SK-N-SH (cell line): ENCODE results near the gene ZNF550. TPM values are rescaled to one million over a fixed set of nuclear protein-coding genes. Genes with fewer than 3 reads are reported as not detected.
A peak's percentile ranks its signal among the peaks of the same experiment; 100 is the strongest.

Experiments used
- CTCF ChIA-PET: fragments of 300-600, 350-600 bp; formaldehyde crosslinking; extraction: SDS; loops from one replicate; lab custom pipeline; 2021; lab: Yijun Ruan, JAX
- POLR2A ChIA-PET: fragments of 350-600 bp; sonication (Branson Sonifier 250); formaldehyde crosslinking; extraction: SDS; loops from one replicate; lab custom pipeline; 2020; ENCODE audit warnings: antibody characterized with exemption, inconsistent platforms; lab: Yijun Ruan, JAX
- DNase-seq: peaks from one replicate; pipeline ENCODE4 v3.0.0; 2012
- H2AFZ ChIP-seq: fragments of 200-600 bp; sonication (generic); 2 replicates; pipeline ENCODE4 v1.8.1; 2016; ENCODE audit warnings: antibody characterized with exemption, mild to moderate bottlenecking, low read depth
- H3F3A ChIP-seq: fragments of 200-600 bp; sonication (generic); replicated peaks from 2 replicates; pipeline ENCODE3; 2016; ENCODE audit warnings: antibody characterized with exemption, mild to moderate bottlenecking; ENCODE audit not compliant: insufficient read depth
- H3K27ac ChIP-seq, 2 experiments: fragments of 200-500 bp in 1 of 2; fragments of 200-600 bp in 1 of 2; sonication (Bioruptor generic) in 1 of 2; sonication (generic), shearing (Covaris generic) in 1 of 2; 2 replicates each; pipeline versions ENCODE4 v1.5.1 to v1.6.1; 2014 to 2016; ENCODE audit warnings: low read depth in 2 of 2, inconsistent platforms in 1 of 2, low read length in 1 of 2, mild to moderate bottlenecking in 1 of 2, mixed read lengths in 1 of 2
- H3K27me3 ChIP-seq: fragments of 200-600 bp; sonication (generic), shearing (Covaris generic); 2 replicates; pipeline ENCODE4 v1.6.1; 2016; ENCODE audit warnings: mixed run types; ENCODE audit not compliant: insufficient read depth
- H3K36me3 ChIP-seq, 2 experiments: fragments of 200-500 bp in 1 of 2; fragments of 200-600 bp in 1 of 2; sonication (Bioruptor generic) in 1 of 2; sonication (generic) in 1 of 2; replicated peaks in 1 of 2; 2 replicates each; pipeline versions ENCODE3 to v1.5.1; 2014 to 2016; ENCODE audit warnings: low read length in 1 of 2, mild to moderate bottlenecking in 1 of 2; ENCODE audit not compliant: insufficient read depth in 2 of 2, control insufficient read depth in 1 of 2
- H3K4me1 ChIP-seq, 2 experiments: fragments of 200-500 bp in 1 of 2; fragments of 200-600 bp in 1 of 2; sonication (Bioruptor generic) in 1 of 2; sonication (generic), shearing (Covaris generic) in 1 of 2; 2 replicates each; pipeline versions ENCODE4 v1.5.1 to v1.6.1; 2014 to 2016; ENCODE audit warnings: low read depth in 1 of 2, low read length in 1 of 2, mixed run types in 1 of 2; ENCODE audit not compliant: insufficient read depth in 2 of 2, control insufficient read depth in 1 of 2
- H3K4me2 ChIP-seq: fragments of 200-600 bp; sonication (generic), shearing (Covaris generic); 2 replicates; pipeline ENCODE4 v1.6.1; 2017; ENCODE audit warnings: mixed run types
- H3K4me3 ChIP-seq, 2 experiments: fragments of 200-500 bp in 1 of 2; fragments of 200-600 bp in 1 of 2; sonication (Bioruptor generic) in 1 of 2; sonication (generic), shearing (Covaris generic) in 1 of 2; 2 replicates each; pipeline versions ENCODE4 v1.5.1 to v1.8.1; 2014 to 2016; ENCODE audit warnings: low read depth in 2 of 2, inconsistent platforms in 1 of 2, low read length in 1 of 2, mild to moderate bottlenecking in 1 of 2, mixed read lengths in 1 of 2, moderate library complexity in 1 of 2
- H3K79me2 ChIP-seq: fragments of 200-600 bp; sonication (generic); 2 replicates; pipeline ENCODE4 v1.8.1; 2017; ENCODE audit warnings: mild to moderate bottlenecking; ENCODE audit not compliant: insufficient read depth
- H3K9ac ChIP-seq: fragments of 200-600 bp; sonication (generic); 2 replicates; pipeline ENCODE4 v1.6.1; 2017; ENCODE audit warnings: mixed run types
- H3K9me2 ChIP-seq: fragments of 200-600 bp; sonication (generic); 2 replicates; pipeline ENCODE4 v1.6.1; 2017; ENCODE audit warnings: mixed run types
- H3K9me3 ChIP-seq: fragments of 200-600 bp; sonication (generic); 2 replicates; pipeline ENCODE4 v1.6.1; 2017; ENCODE audit warnings: mixed run types, mild to moderate bottlenecking, moderate library complexity
- H4K20me1 ChIP-seq: fragments of 200-600 bp; sonication (generic); 2 replicates; pipeline ENCODE4 v1.6.1; 2017; ENCODE audit warnings: mild to moderate bottlenecking, mixed run types; ENCODE audit not compliant: insufficient read depth
- ELF1 ChIP-seq: IDR thresholded peaks from 2 replicates; pipeline ENCODE4 v1.4.0; 2012
- FOSL2 ChIP-seq: IDR thresholded peaks from 2 replicates; pipeline ENCODE4 v1.4.0; 2012; ENCODE audit warnings: low read depth, mild to moderate bottlenecking, moderate library complexity, borderline replicate concordance
- FOXJ3 ChIP-seq: sonication (generic); formaldehyde crosslinking; IDR thresholded peaks from 2 replicates; pipeline ENCODE4 v1.5.1; 2020; ENCODE audit warnings: mild to moderate bottlenecking, missing genetic modification reagents
- MAX ChIP-seq: IDR thresholded peaks from 2 replicates; pipeline ENCODE4 v1.4.0; 2012; ENCODE audit warnings: low read depth
- MEF2A ChIP-seq: IDR thresholded peaks from 2 replicates; pipeline ENCODE4 v1.4.0; 2012; ENCODE audit warnings: low read depth, borderline replicate concordance
- NRF1 ChIP-seq: IDR thresholded peaks from 2 replicates; pipeline ENCODE4 v1.6.1; 2012; ENCODE audit warnings: low read depth, mild to moderate bottlenecking, low read length
- PBX3 ChIP-seq: IDR thresholded peaks from 2 replicates; pipeline ENCODE4; 2012
- RAD21 ChIP-seq: IDR thresholded peaks from 2 replicates; pipeline ENCODE4 v1.6.1; 2012; ENCODE audit warnings: mild to moderate bottlenecking, low read length
- RCOR1 ChIP-seq: fragments of 150-350 bp; IDR thresholded peaks from 2 replicates; pipeline ENCODE4 v1.6.1; 2017; ENCODE audit warnings: antibody characterized with exemption, low read length
- RXRA ChIP-seq: IDR thresholded peaks from 2 replicates; pipeline ENCODE4 v1.4.0; 2012; ENCODE audit warnings: low read depth, mild to moderate bottlenecking, borderline replicate concordance
- SIN3A ChIP-seq: IDR thresholded peaks from 2 replicates; pipeline ENCODE4 v1.6.1; 2012; ENCODE audit warnings: low read depth, mild to moderate bottlenecking, low read length, moderate library complexity, borderline replicate concordance
- SMC3 ChIP-seq: IDR thresholded peaks from 2 replicates; pipeline ENCODE4 v1.6.1; 2012; ENCODE audit warnings: low read depth, low read length, improper control_type of control experiment
- TAF1 ChIP-seq: IDR thresholded peaks from 2 replicates; pipeline ENCODE4 v1.6.1; 2012; ENCODE audit warnings: low read depth, mild to moderate bottlenecking, low read length, moderate library complexity, borderline replicate concordance
- TCF12 ChIP-seq: IDR thresholded peaks from 2 replicates; pipeline ENCODE4 v1.4.0; 2012
- WGBS: methylation state at CpG from one replicate; pipeline ENCODE4 v1.1.6; 2017; ENCODE audit warnings: low lambda C conversion rate; 5-methylcytosine and 5-hydroxymethylcytosine counted together
- polyA plus RNA-seq, 3 experiments: library from polyadenylated mRNA; depleted of rRNA; stranded (reverse); fragments of >200 nt; gene quantifications; 2 replicates each; pipeline ENCODE4 v1.2.3, GENCODE V29; 2012

The ZNF550 gene
- polyA plus RNA-seq, 1 of the 3 experiments (the other 2 are of a cell fraction) = 5.7 TPM

GRCh38 chr19:57558525-57558924, 1.1 kb downstream of the ZNF550 start:
- Histone ChIP-seq H3K36me3 (peaks cover 20 to 29% of the 10 kb centered on the region in 2 experiments), H3K4me1 (peaks cover 0 to 8% of the 10 kb centered on the region in 2 experiments; a peak in 2 of 4 replicates), H3K27me3 (no peaks in the 10 kb centered on the region), H3K27ac (no peak overlapping the region; a peak in 1 of 4 replicates), H3K9me2 (no peaks in the 10 kb centered on the region), H3K4me3 (peak overlapping the region; percentile 97), H3K9me3 (peaks cover 7% of the 10 kb centered on the region; the same call in 1 of the 2 replicates), H3K4me2 (peak overlapping the region; percentile 88), H3K79me2 (peaks cover 33% of the 10 kb centered on the region), H3F3A (no peaks in the 10 kb centered on the region), H3K9ac (peak overlapping the region; percentile 75), H4K20me1 (no peaks in the 10 kb centered on the region), H2AFZ (no peak overlapping the region)
- POLR2A ChIA-PET = no interaction called here
- WGBS = 50% methylated on average over 6 of the region's 6 CpGs
- peak; percentile 29 for DNase-seq
- CTCF ChIA-PET = no interaction called here
- TF ChIP-seq TCF12 (no peak), FOXJ3 (CRISPR knock-in tag) (no peak), PBX3 (no peak), TAF1 (no peak), RAD21 (no peak), ELF1 (no peak), RXRA (no peak), MAX (no peak), SMC3 (no peak)

- CTCF ChIA-PET = no interaction called here
- Histone ChIP-seq H3K36me3 (peaks cover 24 to 38% of the 10 kb centered on the region in 2 experiments), H2AFZ (no peak overlapping the region)
- TF ChIP-seq SIN3A = no peak
- TF ChIP-seq FOSL2 = no peak
- no peak for TF ChIP-seq RCOR1
- no peak for TF ChIP-seq TAF1
- TF ChIP-seq TCF12 = no peak
- TF ChIP-seq PBX3 = no peak
- TF ChIP-seq MEF2A = no peak
- TF ChIP-seq NRF1 = no peak
- TF ChIP-seq, all 33 proteins: peak for 0
- Histone ChIP-seq H3K4me3 (peak overlapping the region in 1 of 2 experiments; percentile 97; a peak in 1 of 4 replicates), H3K9me3 (peaks cover 7% of the 10 kb centered on the region; the same call in 1 of the 2 replicates), H3K27ac (no peak overlapping the region), H3K4me1 (peaks cover 0 to 8% of the 10 kb centered on the region in 2 experiments; a peak in 2 of 4 replicates), H4K20me1 (no peaks in the 10 kb centered on the region), H3K4me2 (no peak overlapping the region), H3K9me2 (no peaks in the 10 kb centered on the region), H3K79me2 (peaks cover 33% of the 10 kb centered on the region), H3F3A (no peaks in the 10 kb centered on the region), H3K27me3 (no peaks in the 10 kb centered on the region), H3K9ac (no peak overlapping the region)
- POLR2A ChIA-PET = no interaction called here
- WGBS = 84% methylated on average over 5 of the region's 5 CpGs
- no peak for DNase-seq
These were observed 2.0 kb downstream of the ZNF550 start for GRCh38 chr19:57557659-57558058.
